HG03575 (cell line): Measurements from ENCODE around the gene ARL5B.

Source experiments
- ATAC-seq: cut with Tn5 transposase; IDR thresholded peaks from one replicate; pipeline ENCODE4 v1.9.1; 2021; ENCODE audit not compliant: unreplicated experiment, insufficient number of reproducible peaks, low FRiP score; ENCODE audit errors: extremely low read depth

Gene ARL5B

DNA sequence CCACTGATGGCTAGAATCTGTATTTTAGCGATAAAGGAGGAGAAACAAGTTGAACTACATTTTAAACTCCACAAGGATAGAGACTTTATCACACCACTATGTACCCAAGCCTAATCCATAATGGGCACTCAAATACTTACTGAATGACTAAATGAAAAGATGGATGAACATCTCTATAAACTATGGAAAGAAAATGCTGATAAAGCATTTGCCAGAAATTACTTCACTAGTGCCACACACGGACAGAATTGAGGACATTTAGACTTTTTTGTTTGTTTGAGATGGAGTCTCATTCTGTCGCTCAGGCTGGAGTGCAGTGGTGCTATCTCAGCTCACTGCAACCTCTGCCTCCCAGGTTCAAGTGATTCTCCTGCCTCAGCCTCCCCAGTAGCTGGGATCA lies 6.1 kb upstream of the ARL5B start:
- no peak for ATAC-seq

DNA sequence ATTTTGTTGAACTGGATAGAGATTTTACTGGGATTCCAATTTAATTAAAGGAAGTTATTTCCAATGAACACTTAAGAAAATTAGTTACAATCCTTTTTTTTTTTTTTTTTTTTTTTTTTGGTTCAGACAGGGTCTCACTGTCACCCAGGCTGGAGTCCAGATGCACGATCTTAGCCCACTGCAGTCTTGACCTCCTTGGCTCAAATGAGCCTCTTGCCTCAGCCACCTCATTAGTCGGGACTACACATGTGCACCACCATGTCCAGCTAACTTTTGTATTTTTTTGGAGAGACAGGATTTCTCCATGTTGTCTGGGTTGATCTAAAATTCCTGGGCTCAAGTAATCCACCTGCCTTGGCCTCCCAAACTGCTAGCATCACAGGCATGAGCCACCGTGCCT lies 2.5 kb upstream of the ARL5B start:
- no peak for ATAC-seq

DNA sequence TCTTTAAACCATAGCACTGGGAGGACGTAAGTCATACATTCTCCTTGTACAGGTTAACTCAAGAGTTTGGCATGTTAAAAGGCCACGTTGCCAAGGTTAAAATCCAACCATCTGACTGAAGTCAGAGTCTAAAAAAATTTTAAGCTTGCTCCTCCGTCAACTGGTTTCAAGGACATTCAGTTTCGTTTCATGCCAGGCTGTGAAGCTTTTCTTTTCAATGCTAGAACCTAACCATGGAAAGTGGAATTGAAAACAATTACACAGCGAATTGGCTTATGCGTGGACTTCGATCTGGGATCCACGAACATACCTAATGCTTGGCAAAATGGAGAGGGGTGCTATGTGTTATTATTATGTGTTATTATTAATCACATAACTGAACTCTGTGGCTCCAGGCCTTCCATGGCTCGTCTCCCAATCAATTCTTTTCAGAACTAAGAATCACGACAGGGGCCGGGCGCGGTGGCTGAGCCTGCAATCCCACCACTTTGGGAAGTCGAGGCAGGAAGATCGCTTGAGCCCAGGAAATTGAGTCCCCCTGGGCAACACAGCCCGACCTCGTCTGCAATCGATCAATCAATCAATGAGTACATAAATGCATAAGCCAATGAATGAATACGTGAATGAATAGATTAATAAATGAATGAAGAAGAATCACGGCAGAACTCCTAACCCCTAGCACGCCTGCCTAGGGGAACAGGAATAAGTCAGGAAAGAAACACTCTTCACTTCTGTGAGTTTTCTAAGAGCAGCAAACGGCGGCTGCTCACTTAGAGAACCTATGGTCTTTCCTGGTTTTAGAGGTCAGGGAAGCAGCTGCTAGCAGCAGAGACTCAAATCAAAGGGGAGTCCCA lies 733 bp upstream of the ARL5B start:
- no peak for ATAC-seq

DNA sequence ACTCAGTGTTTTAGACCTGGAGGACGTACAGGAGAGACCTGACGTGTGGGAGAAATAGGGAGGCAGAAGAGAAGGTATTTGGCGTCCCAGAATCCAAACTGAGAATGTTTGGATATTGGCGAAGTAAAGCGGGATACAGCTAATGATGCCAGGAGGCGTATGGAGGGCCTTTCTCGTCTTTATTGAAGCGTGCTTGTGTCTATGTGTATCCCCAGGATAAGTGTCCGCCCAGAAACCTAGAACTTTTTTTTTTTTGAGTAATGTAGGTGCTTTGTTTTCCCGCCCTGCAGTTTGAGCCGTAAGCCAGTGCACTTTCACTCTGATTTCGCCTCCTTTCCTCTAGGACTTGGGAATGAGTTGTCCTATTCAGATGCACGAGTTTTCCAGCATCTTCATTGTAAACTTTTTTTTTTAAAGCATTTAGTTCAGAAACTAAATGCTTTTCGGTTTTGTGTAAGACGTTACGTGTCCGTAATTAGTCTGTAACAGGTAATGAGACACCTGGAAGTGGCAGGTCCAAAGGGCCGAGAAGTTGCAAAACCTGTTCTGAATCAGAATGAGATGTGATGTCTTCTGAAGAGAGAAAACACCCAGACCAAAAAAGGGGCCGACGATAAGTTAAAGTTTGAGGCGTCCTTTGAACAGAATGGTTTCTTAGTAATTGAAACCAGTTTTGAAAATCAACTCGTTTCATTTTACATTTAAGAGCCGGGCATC lies 746 bp downstream of the ARL5B start:
- peak; percentile 13 for ATAC-seq

DNA sequence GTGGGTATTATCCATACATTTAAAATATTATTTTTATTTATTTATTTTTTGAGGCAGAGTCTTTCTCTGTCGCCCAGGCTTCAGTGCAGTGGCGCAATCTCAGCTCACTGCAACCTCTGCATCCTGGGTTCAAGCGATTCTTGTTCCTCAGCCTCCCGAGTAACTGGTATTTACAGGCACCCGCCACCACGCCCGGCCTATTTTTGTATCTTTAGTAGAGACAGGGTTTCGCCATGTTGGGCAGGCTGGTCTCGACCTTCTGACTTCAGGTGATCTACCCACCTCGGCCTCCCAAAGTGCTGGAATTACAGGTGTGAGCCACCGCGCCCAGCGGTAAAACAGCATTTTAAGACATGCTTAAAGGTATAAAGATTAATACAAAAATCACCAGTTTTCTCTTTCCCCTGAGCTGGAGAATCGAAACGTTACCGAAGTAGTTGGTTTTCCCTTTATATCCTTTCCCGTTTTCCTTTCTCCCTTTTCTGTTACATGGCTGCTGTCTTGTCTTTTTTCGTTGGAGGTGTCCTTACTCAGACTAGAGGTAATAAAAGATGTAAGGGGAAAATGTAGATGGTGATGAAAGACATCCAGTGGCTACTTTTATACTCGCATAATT lies 1.7 kb downstream of the ARL5B start:
- no peak for ATAC-seq

DNA sequence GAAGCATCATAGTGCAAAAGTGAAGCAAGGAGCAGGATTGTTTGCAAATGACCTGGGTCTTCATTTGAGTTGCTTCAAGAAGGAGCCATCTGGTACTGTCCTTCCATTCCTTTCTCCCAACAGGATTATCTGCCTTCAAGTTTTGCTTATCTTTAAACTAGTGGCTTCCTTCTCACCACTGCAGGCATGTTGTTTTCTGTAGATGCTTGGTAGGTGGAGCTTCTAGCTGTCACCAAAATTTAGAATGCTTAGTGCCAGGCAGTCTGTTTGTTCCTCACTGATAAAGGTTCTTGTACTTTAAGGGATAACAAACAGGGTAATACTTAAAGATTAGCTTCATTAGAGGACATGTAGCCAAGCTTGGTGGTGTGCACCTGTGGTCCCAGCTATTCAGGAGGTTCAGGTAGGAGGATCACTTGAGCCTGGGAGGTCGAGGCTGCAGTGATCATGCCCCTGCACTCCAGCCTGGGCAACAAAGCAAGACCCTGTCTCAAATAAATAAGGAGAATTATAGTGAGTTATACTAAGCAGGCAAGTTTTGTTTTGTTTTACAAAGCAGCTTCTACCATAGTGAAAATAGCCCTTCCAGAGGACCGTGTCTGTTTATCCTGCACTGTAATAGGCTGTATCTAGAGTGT lies 5.7 kb downstream of the ARL5B start:
- ATAC-seq = no peak

DNA sequence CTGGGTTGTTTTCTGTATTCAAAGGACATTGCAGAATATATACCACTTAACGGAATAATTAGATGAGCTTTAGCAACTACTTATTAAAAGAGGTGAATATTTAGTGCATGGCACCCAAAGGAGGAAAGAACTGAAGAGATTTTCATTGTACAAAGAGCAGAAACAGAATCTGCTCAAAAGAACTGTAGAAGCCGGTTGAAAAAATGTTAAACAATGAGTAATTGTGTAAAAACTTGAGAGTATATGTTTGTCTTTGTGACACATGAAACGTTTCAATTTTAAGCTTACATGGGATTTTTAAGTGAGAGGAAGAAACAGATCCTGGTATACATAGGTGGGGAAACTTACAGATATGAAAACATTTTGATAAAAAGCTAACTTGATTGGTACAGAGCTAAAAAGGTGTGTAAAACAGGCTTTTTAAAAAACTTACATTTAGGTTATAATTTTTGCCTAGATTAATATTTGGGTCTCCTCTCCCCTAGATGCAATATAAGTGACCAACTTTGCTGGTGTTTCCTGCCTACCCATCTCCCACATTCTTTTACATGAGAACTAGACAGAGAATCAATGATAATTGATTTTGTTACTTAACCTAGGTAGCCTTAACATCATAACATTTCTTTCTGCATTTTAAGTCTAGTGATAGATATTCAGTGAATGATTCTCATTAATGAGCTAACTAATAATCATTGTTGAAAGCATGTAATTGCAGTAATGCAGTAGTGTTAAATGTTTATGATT lies 6.8 kb downstream of the ARL5B start:
- no peak for ATAC-seq

DNA sequence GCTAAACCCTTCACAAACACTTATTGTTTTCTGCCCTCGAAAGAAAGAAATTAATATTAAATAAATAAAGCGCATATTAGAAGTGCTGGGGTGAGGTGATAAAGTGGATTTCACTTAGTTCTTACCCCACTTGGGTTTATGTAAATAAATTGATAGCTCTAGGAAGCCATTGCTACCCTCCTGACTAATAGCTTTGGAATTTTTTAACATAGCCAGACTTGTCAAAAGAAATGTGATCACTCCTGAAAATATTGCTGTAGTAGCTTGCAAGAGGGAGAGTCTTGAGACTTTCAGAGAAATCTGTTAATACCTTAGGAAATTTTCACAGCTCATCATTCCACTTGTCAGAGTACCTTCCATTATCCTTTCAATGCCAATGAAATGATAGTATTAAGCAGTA lies 7.6 kb downstream of the ARL5B start:
- ATAC-seq = no peak

DNA sequence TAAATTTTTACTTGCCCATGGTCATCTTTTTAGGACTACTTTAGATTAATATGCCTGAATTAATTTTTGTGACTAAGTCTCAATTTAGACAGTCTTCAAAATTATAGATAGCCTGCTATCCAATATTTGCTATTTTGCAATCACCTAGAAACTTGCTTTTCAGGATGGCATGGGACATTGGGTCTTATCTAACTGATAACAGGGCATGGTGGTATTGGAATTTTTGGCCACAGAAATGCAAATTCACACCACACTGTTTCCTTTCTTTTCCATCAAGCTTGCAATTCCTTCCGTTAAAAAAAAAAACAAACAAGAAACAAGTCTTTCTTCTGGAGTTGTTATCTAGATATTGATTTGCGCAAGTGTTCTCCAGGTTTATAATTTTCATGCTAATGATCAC lies 8.8 kb downstream of the ARL5B start:
- ATAC-seq = no peak

DNA sequence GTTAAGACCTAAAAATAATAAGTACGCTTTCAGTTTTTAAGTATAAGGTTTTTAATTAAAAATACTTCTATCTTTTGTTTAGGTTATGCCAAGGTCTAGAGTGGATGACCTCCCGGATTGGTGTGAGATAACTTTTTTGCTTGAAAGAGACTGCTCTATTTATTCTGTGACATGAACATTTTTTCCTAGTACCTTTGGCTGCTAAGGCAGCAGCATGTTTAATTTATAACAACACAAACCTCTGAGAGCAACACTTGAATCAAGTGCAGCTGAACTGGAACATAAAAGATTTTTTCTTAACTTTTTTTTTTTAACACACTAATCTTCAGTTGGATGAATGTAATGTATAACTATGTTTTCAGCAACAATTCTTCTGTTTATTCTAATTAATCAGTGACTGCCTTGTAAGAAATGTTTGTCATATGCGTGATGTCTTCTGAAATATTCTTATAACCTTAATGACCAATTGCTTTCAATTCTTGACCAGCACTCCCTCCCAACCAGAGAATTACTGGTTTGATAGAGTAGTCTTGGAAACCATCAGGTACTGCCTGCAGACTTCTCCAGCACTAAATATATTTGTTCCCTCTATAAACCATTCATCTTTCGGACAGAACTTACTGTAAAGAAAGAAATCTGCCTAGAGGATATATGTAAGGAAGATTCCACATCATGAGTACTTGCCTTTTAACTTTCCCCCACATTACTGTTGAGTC lies 16.0 kb downstream of the ARL5B start:
- no peak for ATAC-seq

DNA sequence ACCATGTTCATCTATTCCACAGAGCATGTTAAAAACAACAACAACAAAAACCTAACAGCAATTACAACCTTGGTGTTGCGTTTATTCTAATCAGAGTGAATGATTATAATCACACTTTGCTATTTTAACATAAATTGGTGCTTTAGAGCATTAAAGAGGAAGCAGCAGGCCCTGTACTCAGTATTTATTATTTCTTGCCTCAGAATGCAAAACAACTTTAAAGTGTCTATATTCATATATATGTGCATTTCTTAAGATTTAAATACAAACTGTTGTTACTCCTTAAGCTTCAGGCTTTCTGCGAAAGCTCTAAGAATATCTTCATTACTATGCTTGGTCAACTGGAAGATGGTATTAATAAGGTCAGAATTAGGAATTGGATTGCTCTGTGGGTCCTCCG lies 21.5 kb downstream of the ARL5B start:
- ATAC-seq = no peak

DNA sequence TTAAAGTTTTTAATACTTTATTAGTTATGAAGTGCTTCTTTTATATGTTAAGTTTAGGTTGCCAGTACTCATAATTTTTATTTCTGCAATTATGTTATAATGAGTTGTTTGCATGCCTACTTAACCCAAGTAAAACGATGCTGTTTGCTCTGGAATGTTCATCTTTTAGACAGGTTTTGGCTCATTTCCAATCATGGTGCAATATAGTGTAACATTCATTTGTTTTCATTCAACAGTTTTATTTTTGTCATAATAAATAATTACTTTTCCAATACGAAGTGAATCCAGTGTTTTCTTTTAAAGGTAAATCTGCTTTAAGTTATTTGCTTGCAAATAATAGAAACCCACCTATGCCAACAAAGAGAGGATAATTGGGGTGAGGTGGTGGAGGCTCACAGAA lies 22.1 kb downstream of the ARL5B start:
- no peak for ATAC-seq

DNA sequence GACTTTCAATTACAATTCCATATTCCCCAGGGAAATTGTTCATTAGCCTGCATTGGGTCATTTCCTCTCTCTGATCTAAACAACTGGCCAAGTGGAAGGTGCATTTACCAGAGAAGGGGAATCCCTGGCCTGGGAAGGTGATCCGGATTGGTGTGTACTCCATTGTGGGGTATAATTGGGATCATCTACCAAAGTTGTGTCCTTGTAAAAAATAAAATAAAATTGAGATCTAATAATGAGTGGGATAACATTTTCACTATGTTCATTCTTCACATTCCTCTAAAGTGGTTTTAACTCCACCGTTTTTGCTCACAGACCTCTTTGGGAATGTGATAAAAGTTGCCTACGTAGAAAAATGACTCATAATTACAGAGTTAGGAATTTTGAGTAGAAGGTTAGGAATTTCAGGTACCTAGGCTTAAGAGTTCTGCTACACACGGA lies 22.8 kb downstream of the ARL5B start:
- ATAC-seq = no peak

DNA sequence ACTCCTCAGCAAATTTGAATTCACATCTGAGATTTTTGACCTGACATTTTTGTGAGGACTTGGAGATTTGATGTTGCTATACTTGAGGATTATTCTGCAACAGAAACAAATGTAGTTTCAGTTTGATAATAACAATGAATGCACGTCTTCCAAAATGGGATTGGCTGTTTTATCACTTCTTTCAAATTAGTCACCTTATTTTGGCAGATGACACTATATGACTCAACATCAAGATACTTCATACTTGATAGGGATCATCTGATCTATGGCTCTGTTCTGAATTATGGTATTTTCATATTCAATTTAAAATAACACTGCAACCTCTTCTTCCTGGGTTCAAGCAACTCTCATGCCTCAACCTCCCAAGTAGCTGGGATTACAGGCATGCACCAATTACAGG lies 24.2 kb downstream of the ARL5B start:
- no peak for ATAC-seq

DNA sequence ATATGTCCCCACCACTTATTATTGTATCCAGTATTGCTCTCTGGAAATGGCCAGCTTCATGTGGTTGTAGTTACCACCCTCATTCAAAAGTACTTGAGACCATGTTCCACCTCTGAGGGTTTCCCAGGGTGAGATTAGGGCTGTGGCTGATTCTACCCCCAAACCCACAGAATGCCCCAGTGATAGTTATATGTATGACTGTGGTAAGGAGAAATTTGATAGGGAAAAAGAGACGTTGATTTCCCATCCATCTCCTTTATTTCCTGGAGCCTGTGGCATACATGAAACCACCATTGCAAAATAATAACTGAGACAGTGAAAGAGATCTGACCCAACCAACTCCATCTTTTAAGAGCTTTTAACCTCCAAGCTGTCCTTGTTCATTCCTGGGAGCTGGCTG lies 25.2 kb downstream of the ARL5B start:
- ATAC-seq = no peak

DNA sequence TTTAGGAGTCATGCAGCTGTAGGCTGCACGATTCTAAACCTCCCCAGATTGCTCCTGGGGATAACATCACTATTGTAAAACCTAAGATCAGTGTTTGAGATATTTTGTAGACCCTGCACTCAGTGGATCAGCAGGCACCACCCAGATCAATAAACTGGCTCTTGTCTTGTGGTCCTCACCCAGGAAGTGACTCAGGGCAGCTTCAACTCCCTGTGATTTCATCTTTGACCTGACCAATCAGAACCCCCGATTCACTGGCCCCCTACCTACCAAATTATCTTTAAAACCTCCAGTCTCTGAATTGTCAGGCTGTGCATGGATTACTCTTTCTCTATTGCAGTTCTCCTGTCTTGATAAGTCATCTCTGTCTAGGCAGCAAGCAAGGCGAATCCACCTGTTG lies 25.7 kb downstream of the ARL5B start:
- ATAC-seq = no peak

DNA sequence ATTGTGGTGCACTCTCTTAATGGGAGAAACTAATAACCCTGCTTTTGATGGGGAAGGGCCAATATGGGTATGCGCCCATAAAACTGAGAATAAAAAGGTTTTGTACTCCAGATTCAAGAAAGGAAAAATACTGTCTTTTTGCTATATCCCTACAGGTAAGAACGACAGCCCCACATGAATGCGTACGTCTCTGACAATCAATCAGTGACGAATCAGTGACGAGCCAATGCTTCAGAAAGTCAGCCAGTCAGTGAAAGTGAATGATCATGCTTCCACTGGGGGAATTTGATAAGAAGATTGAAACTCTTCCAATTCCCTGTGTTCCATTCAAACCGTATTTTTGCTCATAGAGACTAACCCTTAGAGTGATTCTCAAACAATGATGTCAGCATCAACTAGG lies 26.3 kb downstream of the ARL5B start:
- no peak for ATAC-seq

DNA sequence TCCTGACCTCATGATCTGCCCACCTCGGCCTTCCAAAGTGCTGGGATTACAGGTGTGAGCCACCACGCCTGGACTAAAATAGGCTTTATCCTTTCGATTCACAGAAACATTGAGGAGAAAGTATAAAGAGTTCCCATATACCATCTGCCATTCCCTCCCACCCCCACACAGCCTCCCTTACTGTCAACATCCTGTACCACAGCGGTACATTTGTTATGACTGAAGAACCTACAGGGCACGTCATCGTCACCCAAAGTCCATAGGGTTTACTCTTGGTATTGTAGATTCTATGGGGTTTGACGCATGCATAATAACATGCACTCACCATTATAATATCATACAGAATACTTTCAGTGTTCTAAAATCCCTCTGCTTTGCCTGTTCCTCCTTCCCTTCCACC lies 28.0 kb downstream of the ARL5B start:
- no peak for ATAC-seq
